OCI-LY7 (cell line): ENCODE results near the gene CCDC122.

Source experiments
- CTCF ChIP-seq: fragments of 200-600 bp; sonication (generic); conservative IDR thresholded peaks from 2 replicates; pipeline ENCODE4 v1.5.1; 2014; ENCODE audit warnings: mild to moderate bottlenecking, antibody characterized with exemption, low read length, moderate library complexity, mixed read lengths
- EZH2phosphoT487 ChIP-seq: fragments of 200-600 bp; sonication (generic); IDR thresholded peaks from 2 replicates; pipeline ENCODE4 v1.6.1; 2018; ENCODE audit warnings: low read depth, borderline replicate concordance, mild to moderate bottlenecking, mixed run types, antibody characterized with exemption, low read length, moderate library complexity, mixed read lengths

GRCh38 chr13:43850873-43851272, 28.7 kb downstream of the CCDC122 start:
- TF ChIP-seq CTCF = no peak
- TF ChIP-seq EZH2phosphoT487 = no peak
